ENCODE measurements around the gene SLC9A5.

GRCh38 chr16:67282447-67282805 lies 33.6 kb downstream of the SLC9A5 start:
- TF ChIP-seq CTCF (IDR thresholded peaks at IDR 0.05; ENCODE audit: low read length) (no peak), EZH2 (IDR thresholded peaks at IDR 0.05; ENCODE audit: borderline replicate concordance, low read length) (no peak)
